Activated gamma-delta T cell treated with Interleukin-2 at 50 U/mL for 16 hours (primary cell): Measurements from ENCODE around the gene CECR2.
"Not testable (repeated sequence)": the region's sequence is repeated elsewhere in the genome, so short reads cannot be mapped to it uniquely, and the experiment has no call there.

ENCODE experiments used
- DNase-seq: peaks from one replicate; pipeline ENCODE4 v3.0.0-alpha.2; 2020

Gene CECR2

GRCh38 chr22:17471886-17472535 lies 102.8 kb downstream of the CECR2 start:
- DNase-seq = no peak

- no peak for DNase-seq
Measured at GRCh38 chr22:17472932-17473331, 103.7 kb downstream of the CECR2 start.

DNA sequence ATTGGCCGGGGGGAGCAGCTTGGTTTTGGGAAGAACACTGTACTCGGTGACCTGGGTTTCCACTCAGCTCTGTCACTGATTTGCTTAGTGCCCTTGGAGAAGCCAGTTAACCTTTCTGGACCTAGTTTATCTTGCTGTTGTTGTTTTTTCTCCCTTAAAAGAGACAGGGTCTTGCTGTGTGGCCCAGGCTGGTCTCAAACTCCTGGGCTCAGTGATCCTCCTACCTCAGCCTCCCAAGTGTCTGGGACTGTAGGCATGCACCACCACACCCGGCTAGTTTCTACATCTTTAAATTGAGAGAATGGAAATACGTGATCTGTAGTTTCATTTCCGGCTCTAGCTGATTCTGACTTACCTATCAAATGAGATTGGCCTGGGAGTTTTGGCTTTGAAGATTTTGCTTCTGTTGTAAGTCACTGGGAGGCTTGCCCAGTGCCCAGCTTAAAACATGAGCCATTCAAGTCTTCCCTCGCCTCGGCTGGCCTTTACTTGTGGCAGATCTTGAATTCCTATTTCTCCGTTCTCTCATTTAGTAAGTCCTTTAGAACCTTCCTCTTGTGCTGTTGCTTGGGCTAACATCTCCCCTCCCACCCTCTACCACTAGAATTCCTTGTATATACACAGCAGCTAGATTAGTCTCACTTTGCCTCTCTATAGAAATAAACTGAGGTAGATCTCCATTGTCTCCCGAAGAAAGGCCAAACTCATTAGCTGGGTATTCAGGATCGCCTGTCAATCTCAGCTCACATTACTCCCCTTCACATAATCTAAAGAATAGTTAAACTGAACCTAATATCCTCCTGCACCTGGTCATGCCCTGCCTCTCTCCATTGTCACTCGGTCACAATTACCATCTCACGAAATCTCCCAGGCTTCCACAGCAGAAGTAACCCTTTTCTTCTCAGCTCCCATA lies 106.3 kb downstream of the CECR2 start:
- DNase-seq = no peak

DNA sequence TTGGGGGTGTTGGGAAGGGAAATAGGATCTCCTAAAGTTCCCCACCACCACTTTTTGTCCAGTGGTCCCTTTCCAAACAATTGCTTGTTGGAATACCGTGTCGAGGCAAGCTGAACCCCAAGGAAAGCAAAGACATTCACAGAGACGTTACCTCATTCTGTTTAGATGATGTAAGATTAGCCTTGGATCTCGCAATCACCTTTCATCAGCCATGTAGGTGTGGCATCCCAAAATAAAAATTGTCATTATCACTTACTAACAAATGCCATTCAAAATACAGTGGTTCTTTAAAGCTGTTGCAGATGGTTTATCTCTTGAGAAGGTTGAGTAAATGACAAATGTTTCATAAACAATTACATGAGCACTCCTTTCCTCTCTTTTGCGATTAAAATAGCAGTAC lies 107.6 kb downstream of the CECR2 start:
- no peak for DNase-seq

- no peak for DNase-seq
Measured at GRCh38 chr22:17477391-17477833, 108.2 kb downstream of the CECR2 start.

GRCh38 chr22:17479135-17479534 lies 109.9 kb downstream of the CECR2 start:
- DNase-seq = no peak

- no peak for DNase-seq
Measured at GRCh38 chr22:17481424-17481823, 112.2 kb downstream of the CECR2 start.

- DNase-seq = no peak
Measured at GRCh38 chr22:17483688-17484372, 114.6 kb downstream of the CECR2 start.

DNA sequence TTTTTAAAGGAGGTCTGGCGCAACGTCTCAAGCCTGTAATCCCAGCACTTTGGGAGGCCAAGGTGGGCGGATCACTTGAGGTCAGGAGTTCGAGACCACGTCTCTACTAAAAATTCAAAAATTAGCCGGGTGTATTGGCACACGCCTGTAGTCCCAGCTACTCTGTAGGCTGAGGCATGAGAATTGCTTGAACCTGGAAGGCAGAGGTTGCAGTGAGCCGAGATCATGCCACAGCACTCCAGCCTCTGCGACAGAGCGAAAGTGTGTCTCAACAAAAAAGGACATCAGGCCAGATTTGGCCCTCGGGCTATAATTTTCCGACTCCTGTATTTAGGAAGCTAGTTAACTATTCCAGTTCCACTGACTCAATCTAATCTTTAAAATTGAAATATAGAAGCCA lies 115.3 kb downstream of the CECR2 start:
- DNase-seq = no peak

GRCh38 chr22:17486313-17486712 lies 117.1 kb downstream of the CECR2 start:
- no peak for DNase-seq

- no peak for DNase-seq
Measured at GRCh38 chr22:17486719-17487118, 117.5 kb downstream of the CECR2 start.

- no peak for DNase-seq
Measured at GRCh38 chr22:17489101-17489500, 119.8 kb downstream of the CECR2 start.

GRCh38 chr22:17491090-17491640 lies 121.9 kb downstream of the CECR2 start:
- no peak for DNase-seq

DNA sequence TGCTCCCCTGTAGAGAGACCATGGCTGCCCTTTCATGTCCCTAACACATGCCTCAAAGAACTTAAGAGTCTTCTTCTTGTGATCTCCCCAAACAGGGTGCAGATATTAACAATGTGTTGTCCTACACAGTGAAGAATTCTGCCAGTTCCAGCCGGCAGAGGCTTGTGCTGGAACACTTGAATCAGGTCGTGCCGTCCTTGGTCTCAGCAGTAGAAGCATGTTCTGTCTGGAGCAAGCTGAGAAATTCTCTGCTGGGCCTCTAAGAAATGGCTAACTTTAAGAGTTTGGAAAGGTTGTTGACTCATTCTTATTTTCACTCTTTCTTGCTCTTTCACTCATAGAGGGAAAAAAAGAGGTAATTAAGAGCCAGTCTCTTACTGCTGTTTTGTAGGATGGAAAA lies 123.0 kb downstream of the CECR2 start:
- no peak for DNase-seq

GRCh38 chr22:17493419-17493981 lies 124.2 kb downstream of the CECR2 start:
- no peak for DNase-seq

DNA sequence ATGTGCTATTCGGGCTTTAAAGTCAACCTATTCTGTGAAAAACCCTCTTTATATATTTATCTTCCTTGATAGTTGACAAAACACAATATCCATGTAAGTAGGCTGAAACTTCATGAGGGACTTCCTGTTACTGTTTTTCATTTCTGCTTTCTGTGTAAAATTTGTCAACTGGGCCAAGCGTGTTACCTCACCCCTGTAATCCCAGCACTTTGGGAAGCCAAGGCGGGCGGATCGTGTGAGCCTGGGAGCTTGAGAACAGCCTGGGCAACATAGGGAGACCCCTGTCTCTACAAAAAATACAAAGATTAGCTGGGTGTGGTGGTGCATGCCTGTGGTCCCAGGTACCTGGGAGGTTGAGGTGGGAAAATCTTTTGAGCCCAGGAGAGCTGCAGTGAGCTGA lies 127.6 kb downstream of the CECR2 start:
- no peak for DNase-seq

GRCh38 chr22:17501679-17502285 lies 132.5 kb downstream of the CECR2 start:
- DNase-seq = peak; percentile 20

GRCh38 chr22:17508110-17508509 lies 138.8 kb downstream of the CECR2 start:
- DNase-seq = no peak

DNA sequence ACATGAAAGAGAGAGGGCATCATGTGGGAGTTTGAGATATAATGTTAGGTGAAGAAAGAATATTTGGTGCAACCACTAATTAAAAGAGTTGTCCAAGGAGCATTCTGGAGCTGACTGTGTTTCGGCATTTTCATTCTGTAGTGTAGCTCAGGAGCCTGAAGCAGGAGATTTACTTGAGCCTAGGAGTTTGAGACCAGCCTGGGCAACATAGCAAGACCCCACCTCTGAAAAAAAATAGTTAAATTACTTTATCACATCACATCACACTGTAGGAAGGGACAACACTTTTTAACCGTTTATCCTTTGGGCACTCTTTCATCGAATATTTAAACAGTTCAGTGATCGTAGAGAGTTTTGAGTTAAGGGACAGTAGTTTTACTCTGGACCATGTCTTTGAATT lies 143.7 kb downstream of the CECR2 start:
- DNase-seq = no peak

GRCh38 chr22:17513612-17514011 lies 144.4 kb downstream of the CECR2 start:
- DNase-seq = no peak

- DNase-seq = no peak
Measured at GRCh38 chr22:17514084-17514483, 144.8 kb downstream of the CECR2 start.

DNA sequence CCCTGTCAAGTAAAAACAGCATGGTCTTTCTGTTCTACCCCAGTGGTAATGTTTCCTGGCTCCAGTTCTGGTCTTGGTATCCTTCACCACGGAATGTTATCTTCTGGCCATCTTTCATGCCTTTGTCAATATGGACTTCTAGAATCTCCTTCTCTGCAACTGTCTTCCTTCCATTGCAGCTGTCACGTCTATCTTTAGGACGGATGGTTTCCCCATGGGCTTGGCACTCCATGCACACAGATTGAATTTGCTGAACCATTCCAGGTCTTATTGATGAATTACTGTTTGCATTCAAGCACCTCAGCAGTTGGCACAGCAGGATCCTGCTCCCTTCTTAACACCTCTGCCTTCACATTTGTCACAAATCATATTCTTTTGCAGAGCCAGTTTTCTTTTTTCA lies 149.1 kb downstream of the CECR2 start:
- no peak for DNase-seq

DNA sequence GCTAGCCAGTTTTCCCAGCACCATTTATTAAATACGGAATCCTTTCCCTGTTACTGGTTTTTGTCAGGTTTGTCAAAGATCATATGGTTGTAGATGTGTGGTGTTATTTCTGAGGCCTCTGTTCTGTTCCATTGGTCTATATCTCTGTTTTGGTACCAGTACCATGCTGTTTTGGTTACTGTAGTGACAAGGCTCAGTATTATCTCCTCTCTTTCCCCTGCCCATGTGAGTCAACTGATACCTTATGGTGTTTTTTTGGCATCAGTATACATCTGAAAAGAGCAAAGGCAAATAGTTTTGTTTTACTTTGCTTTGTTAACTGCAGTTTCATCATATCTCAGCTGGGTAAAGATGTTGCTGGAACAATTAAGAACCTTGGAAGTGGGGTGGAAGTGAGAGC lies 152.7 kb downstream of the CECR2 start:
- not testable (repeated sequence) for DNase-seq
